ENCODE measurements around the gene RNF225. TPM values are rescaled to one million over a fixed set of nuclear protein-coding genes. Genes with fewer than 3 reads are reported as not detected.
A peak's percentile ranks its signal among the peaks of the same experiment; 100 is the strongest.

RNF225 gene
- total and polyA plus RNA-seq, 10 of the 15 experiments (the other 5 are each of a cell fraction or from before 2014, with no cell fraction given), result 0.27 to 0.28 TPM; not detected in 8

DNA sequence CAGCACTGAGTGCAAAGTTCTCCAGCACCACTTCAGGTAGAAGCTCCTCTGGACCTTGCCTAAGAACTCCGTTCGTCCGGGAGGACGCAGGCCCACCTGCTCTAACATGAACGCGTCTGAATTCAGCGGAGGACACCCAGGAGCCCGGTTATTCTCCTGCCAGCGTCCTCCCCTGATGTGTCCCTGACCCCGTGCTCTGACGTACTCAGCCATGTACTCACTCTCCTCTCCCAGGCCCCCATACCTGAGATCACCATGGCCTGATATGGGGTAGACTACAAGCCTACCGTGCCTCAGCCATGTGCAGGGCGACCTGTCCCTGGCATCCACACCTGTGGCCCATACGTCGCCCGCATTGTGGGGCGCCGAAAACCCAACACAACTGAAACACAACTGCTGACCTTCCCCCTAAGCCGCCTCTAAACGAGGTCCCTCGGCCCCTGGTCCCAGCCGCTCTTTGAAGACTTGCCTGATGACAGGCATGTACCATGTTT lies 12.2 kb downstream of the RNF225 start:
- ChIA-PET CTCF (interaction anchor here (1.4 kb wide), 1 partner anchor 11 kb away, joined by 5 read pairs; no protein-coding TSS in a partner anchor), SMC1A (ENCODE audit: uncharacterized antibody, unreplicated experiment) (interaction anchor here (1.1 kb wide), 2 partner anchors 43 to 59 kb away, joined by 3 read pairs; partner anchors contain the start of gene ZNF324), POLR2A (interaction anchor here (0.5 to 1.0 kb wide), 2 partner anchors 19 to 44 kb away, joined by 3 read pairs; partner anchors contain the start of gene ZNF324B), RAD21 (ENCODE audit: unreplicated experiment) (interaction anchor here (1.0 kb wide), 3 partner anchors 26 to 112 kb away, joined by 3 to 6 read pairs (median 5); partner anchors contain the start of gene ZBTB45)
- ATAC-seq (peak; percentile 11), FAIRE-seq (no peak), DNase-seq (ENCODE audit: low read depth, low spot score) (no peak)
- H3K4me3 ChIP-seq, result peak overlapping the region; percentile 90
- peak overlapping the region; percentile 100 for H3K4me2 ChIP-seq (ENCODE audit: control insufficient read depth, insufficient read depth)
- peak overlapping the region; percentile 80 for H3K27ac ChIP-seq (ENCODE audit: control insufficient read depth, insufficient read depth)
- TSS peak; percentile 96 for BruUV-seq (replicated peaks)
- TF ChIP-seq SP1 (IDR thresholded peaks at IDR 0.05; ENCODE audit: low read depth, low read length), result no peak
- TF ChIP-seq, protein P1, sequence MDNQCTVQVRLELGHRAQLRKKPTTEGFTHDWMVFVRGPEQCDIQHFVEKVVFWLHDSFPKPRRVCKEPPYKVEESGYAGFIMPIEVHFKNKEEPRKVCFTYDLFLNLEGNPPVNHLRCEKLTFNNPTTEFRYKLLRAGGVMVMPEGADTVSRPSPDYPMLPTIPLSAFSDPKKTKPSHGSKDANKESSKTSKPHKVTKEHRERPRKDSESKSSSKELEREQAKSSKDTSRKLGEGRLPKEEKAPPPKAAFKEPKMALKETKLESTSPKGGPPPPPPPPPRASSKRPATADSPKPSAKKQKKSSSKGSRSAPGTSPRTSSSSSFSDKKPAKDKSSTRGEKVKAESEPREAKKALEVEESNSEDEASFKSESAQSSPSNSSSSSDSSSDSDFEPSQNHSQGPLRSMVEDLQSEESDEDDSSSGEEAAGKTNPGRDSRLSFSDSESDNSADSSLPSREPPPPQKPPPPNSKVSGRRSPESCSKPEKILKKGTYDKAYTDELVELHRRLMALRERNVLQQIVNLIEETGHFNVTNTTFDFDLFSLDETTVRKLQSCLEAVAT (IDR thresholded peaks at IDR 0.05), result 0 out of 2 replicates have a peak, but pooled peaks have one; percentile 13
- H4K20me1 ChIP-seq (ENCODE audit: control insufficient read depth, insufficient read depth), result no peaks in the 10 kb centered on the region
- H3K9me3 ChIP-seq (replicated peaks; ENCODE audit: control insufficient read depth, insufficient read depth, low read length), result no peaks in the 10 kb centered on the region
- in situ Hi-C loops (cut with MboI), result no loop called here
- H3K4me1 ChIP-seq (ENCODE audit: control insufficient read depth, insufficient read depth, low read length), result peaks cover 8% of the 10 kb centered on the region
- peak overlapping the region; percentile 90 for H3K9ac ChIP-seq (ENCODE audit: control insufficient read depth, insufficient read depth, low read length)
- no peaks in the 10 kb centered on the region for H3K36me3 ChIP-seq (ENCODE audit: control insufficient read depth in 2 of 2, insufficient read depth in 2 of 2, low read length in 1 of 2)
- peak overlapping the region; percentile 98 for H2AFZ ChIP-seq (ENCODE audit: control insufficient read depth, low read depth, low read length)
- WGBS (ENCODE audit: insufficient coverage, insufficient replicate concordance, low lambda C conversion rate, missing lambda C conversion rate), result 32% methylated on average over 22 of the region's 22 CpGs
- peaks cover 16% of the 10 kb centered on the region for H3K79me2 ChIP-seq (ENCODE audit: control insufficient read depth, insufficient read depth, low read length)
- no peaks in the 10 kb centered on the region for H3K27me3 ChIP-seq (replicated peaks in 1 of 2; ENCODE audit: control insufficient read depth in 2 of 2, insufficient read depth in 2 of 2, low read length in 1 of 2)
- intact Hi-C loops (cut with micrococcal nuclease; ENCODE audit: unreplicated experiment), result loop anchor here (5.0 kb wide), 1 partner anchor 60 kb away; the partner anchor contains the start of gene ZNF324
